Fibroblast of upper back skin (primary cell): ENCODE data around the gene PPP1R14B.

Experiments used
- DNase-seq: peaks from one replicate; pipeline ENCODE4 v3.0.0-alpha.2; 2013

The PPP1R14B gene

DNA sequence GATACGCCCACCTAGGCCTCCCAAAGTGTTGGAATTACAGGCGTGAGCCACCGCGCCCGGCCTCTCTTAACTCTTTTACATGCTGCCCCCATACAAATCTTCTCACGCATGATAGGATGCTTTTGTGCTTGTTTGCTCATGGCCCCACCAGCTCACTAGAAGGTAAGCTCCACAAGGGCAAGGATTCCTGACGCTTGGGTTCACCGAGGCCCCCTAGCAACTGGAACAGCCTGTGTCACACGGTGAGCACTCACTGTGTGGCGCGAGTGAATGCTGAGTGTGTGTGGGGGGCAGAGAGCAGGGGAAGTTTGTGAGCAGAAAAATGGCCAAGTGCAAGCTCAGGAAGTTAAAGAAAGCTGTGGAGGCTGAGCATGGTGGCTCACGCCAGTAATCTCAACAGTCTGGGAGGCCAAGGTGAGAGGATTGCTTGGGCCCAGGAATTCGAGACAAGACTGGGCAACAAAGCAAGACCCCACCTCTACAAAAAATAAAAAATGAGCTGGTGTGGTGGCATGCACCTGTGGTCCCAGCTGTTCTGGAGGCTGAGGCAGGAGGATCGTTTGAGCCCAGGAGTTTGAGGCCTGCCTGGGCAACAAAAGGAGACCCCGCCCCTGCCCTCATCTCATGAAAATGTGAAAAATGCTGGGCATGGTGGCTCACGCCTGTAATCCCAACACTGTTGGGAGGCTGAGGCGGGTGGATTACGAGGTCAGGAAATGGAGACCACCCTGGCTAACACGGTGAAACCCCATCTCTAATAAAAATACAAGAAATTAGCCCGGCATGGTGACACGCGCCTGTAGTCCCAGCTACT is 35.4 kb upstream of the PPP1R14B start:
- no peak for DNase-seq

GRCh38 chr11:64278576-64279190 is 31.9 kb upstream of the PPP1R14B start:
- DNase-seq = no peak

DNA sequence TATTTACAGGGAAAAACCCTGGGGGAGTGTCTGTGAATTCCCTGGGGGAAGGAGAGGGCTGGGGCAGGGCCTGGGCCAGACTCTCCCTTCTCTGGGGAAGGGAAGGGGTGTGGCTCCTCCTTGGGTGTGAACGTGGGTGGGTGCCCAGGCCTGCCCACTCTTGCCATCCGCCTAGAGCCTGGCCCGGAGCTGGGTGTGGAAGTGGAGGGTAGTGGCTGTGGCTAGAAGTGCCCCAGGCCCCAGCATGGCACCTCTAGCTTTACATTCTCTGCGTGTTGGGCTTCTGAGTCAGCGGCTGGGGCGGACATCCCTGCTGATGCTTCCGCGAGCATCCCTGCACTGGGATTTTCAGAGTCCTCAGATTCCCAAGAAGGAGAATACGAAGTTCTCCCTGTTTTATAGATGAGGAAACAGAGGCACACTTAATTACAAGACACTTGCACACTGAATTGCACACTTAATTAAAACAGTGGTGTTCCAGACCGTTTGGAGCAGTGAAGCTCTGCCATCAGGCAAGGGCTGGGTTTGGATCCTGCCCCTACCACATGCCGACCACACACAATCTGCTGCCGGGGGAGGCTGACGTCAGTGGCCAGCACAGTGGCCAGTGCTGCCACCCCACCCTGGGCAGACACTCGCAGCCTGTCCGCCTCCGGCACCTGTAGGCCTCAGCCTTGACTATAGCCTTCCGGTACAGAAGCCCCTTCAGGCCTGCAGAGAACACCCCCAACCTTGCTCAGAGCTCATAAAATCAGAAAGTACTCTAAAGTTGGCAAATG is 30.1 kb upstream of the PPP1R14B start:
- no peak for DNase-seq

DNA sequence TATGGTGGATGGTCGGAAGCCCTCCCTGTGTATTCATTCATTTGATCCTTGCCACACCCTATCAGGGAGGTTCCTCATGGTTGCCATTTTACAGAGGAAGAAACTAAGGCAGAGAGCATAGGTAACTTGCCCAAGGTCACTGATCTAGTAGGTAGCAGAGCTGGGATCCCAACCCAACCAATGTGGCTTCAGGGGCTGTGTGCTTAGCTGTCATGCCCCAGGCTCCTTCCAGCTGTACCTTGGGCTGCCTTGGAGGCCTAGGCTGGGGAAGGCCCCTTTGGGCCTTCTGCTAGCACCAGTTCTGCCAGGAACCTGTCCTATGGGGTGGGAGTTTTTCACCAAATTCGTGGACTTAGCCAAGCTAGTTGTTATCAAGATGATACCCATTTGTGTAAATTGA is 29.1 kb upstream of the PPP1R14B start:
- no peak for DNase-seq

GRCh38 chr11:64275031-64275800 is 28.5 kb upstream of the PPP1R14B start:
- no peak for DNase-seq

- peak; percentile 100 for DNase-seq
Measured at GRCh38 chr11:64269540-64270220, 22.9 kb upstream of the PPP1R14B start.

- peak; percentile 13 for DNase-seq
Measured at GRCh38 chr11:64268893-64269539, 22.3 kb upstream of the PPP1R14B start.

- DNase-seq = peak; percentile 25
Measured at GRCh38 chr11:64268025-64268892, 21.5 kb upstream of the PPP1R14B start.

DNA sequence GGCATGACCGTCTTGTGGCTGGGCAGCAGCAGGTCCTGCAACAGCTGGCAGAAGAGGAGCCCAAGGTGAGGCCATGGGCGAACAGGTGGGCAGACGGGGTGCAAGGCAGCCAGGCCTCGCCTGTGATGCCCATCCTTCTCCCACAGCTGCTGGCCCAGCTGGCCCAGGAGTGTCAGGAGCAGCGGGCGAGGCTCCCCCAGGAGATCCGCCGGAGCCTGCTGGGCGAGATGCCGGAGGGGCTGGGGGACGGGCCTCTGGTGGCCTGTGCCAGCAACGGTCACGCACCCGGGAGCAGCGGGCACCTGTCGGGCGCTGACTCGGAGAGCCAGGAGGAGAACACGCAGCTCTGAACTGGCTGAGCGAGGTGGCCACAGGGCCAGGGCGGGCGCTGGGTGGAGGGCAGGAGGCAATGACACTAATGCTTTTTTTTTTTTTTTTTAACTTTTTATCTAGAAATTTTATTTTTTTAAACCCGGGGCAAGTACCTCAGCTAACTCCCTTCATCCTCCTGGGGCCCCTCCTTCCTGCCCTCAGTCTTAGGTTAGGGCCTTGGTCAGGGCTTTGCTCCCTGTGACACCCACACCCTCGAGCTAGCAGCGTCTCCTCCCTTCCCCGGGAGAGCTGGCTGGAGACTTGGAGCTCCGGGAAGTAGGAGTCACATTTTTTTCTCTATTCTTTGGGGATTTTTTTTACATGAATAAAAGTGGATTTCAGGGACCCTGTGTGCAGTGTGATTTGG is 20.6 kb upstream of the PPP1R14B start:
- no peak for DNase-seq

DNA sequence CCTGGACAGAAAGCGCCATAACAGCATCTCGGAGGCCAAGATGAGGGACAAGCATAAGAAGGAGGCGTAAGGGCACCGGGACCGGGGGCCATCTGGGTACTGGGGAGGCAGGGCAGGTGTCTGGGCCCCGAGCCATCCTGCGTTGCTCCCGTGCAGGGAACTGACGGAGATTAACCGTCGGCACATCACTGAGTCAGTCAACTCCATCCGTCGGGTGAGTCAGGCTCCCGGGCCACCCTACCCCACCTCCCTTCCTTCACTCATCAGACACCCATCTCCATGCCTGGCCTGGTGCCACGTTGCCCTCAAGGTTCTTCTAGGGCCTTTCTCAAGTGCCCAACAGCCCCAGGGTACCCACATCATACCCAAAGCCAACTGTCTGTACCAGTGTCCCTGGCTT is 19.6 kb upstream of the PPP1R14B start:
- DNase-seq = no peak

GRCh38 chr11:64265176-64266160 is 18.7 kb upstream of the PPP1R14B start:
- DNase-seq = no peak

GRCh38 chr11:64264371-64264852 is 17.7 kb upstream of the PPP1R14B start:
- no peak for DNase-seq

GRCh38 chr11:64263947-64264317 is 17.2 kb upstream of the PPP1R14B start:
- no peak for DNase-seq

DNA sequence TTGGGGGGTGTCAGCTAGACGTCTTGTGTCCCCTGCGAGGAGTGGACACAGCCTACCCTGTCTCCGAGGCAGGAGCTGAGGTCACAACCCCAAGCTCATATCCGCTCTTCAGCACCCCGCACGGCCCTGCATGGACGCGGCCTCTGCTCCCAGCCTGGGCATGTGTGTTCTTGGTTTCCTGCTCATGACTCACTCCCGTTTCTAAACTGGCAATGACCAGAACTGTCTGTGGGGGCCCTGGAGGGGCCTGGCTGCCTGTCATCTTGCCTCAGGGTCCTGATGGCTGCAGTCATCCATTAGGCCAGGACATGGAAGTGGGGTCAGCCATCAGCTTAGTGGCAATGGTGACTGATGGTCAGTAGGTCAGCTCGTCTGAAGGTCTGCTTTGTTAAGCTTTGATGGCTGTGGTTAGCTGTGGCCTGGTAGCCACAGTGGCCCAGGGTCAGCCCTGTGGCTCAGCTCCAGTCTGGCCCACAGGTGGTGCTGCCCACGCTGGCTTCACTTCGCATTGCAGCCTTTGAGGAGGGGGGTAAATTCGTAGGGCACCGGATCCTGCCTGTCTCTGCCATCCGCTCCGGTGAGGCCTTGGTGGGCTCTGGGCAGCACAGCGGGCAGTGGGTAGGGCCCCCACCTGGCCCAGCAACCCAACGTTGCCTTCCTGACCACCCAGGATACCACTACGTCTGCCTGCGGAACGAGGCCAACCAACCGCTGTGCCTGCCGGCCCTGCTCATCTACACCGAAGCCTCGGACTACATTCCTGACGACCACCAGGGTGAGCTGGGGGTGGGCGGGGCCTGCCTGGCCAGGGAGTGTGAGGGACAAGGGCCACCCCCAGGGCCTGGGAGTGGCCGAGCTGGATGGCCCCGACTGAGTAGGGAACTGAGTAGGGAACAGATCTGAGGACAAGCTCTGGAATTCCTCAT is 16.5 kb upstream of the PPP1R14B start:
- no peak for DNase-seq

DNA sequence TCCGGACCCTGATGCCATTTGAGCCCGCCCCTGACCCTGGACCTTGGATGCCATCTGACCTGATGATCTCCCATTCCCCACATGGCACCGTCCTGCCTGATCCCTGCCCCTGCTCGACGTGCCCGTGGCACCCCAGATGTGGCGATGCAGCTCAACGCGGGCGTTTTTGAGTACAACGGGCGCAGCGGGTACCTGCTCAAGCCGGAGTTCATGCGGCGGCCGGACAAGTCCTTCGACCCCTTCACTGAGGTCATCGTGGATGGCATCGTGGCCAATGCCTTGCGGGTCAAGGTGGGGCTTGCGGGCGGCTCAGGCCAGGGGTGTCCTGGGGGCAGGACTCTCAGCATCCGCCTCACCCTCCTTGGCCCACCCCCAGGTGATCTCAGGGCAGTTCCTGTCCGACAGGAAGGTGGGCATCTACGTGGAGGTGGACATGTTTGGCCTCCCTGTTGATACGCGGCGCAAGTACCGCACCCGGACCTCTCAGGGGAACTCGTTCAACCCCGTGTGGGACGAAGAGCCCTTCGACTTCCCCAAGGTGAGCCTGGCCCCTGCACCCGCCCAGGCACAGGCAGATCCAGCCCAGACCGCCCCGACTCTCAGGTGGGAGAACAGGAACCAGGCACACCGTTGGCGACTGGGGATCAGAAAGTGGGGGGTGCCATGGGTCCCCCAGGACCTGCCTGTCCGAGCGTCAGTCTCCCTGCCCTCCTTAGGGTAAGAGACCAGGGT is 15.7 kb upstream of the PPP1R14B start:
- no peak for DNase-seq

GRCh38 chr11:64261556-64262080 is 14.9 kb upstream of the PPP1R14B start:
- DNase-seq = no peak
